ENCODE results near the gene GPBP1. TPM values are rescaled to one million over a fixed set of nuclear protein-coding genes. Genes with fewer than 3 reads are reported as not detected.
"Not testable (repeated sequence)": the region's sequence is repeated elsewhere in the genome, so short reads cannot be mapped to it uniquely, and the experiment has no call there.

The GPBP1 gene
- total RNA-seq, 2 donors from 2014 or later: 40.2 to 93.0 TPM

DNA sequence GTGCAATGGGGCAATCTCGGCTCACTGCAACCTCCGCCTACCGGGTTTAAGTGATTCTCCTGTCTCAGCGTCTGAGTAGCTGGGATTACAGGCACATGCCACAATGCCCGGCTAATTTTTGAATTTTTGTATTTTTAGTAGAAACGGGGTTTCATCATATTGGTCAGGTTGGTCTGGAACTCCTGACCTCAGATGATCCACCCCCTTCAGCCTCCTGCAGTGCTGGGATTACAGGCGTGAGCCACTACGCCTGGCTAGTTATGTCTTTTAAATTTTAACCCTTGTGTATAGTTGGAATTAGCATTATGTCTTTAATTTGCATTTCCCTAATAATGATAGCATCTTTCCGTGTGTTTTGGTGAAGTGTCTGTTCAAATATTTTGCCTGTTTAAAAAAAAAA is 11.5 kb downstream of the GPBP1 start:
- H3K36me3 ChIP-seq: no peaks in the 10 kb centered on the region
- H3K27ac ChIP-seq: no peak overlapping the region
- H3K9me3 ChIP-seq: no peaks in the 10 kb centered on the region
- peak overlapping the region; percentile 28 for H3K4me3 ChIP-seq
- DNase-seq (ENCODE audit: low spot score): no peak
- no peaks in the 10 kb centered on the region for H3K27me3 ChIP-seq (replicated peaks; ENCODE audit: insufficient read depth)
- peaks cover 67 to 92% of the 10 kb centered on the region in 2 donors for H3K4me1 ChIP-seq (ENCODE audit: control insufficient read depth in 1 of 2, low read depth in 2 of 2)
- ATAC-seq (ENCODE audit: insufficient number of reproducible peaks, low FRiP score, low read depth): no peak
- TF ChIP-seq, protein P1, sequence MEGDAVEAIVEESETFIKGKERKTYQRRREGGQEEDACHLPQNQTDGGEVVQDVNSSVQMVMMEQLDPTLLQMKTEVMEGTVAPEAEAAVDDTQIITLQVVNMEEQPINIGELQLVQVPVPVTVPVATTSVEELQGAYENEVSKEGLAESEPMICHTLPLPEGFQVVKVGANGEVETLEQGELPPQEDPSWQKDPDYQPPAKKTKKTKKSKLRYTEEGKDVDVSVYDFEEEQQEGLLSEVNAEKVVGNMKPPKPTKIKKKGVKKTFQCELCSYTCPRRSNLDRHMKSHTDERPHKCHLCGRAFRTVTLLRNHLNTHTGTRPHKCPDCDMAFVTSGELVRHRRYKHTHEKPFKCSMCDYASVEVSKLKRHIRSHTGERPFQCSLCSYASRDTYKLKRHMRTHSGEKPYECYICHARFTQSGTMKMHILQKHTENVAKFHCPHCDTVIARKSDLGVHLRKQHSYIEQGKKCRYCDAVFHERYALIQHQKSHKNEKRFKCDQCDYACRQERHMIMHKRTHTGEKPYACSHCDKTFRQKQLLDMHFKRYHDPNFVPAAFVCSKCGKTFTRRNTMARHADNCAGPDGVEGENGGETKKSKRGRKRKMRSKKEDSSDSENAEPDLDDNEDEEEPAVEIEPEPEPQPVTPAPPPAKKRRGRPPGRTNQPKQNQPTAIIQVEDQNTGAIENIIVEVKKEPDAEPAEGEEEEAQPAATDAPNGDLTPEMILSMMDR (IDR thresholded peaks at IDR 0.05): no peak

DNA sequence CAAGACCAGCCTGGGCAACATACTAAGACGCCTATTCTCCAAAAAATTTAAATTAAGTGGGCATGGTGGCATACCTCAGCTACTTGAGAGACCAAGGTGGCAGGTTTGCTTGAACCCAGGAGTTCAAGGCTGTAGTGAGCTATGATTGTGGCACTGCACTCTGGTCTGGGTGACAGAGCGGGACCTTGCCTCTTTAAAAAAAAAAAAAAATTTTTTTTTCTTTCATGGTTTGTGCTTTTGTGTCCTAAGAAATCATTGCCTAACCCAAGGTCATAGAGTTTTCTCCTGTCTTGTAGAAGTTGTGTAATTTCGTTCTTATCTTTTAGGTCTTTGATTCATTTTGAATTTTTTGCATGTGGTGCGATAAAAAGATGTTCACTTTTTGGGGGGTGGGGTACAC is 12.3 kb downstream of the GPBP1 start:
- H3K27ac ChIP-seq: no peak overlapping the region
- H3K4me3 ChIP-seq: no peak overlapping the region
- no peak for ATAC-seq (ENCODE audit: insufficient number of reproducible peaks, low FRiP score, low read depth)
- DNase-seq (ENCODE audit: low spot score): no peak
- H3K36me3 ChIP-seq: no peaks in the 10 kb centered on the region
- no peaks in the 10 kb centered on the region for H3K9me3 ChIP-seq
- TF ChIP-seq, protein P1 (IDR thresholded peaks at IDR 0.05): no peak
- no peaks in the 10 kb centered on the region for H3K27me3 ChIP-seq (replicated peaks; ENCODE audit: insufficient read depth)
- H3K4me1 ChIP-seq (ENCODE audit: control insufficient read depth in 1 of 2, low read depth in 2 of 2): peaks cover 60 to 86% of the 10 kb centered on the region in 2 donors

DNA sequence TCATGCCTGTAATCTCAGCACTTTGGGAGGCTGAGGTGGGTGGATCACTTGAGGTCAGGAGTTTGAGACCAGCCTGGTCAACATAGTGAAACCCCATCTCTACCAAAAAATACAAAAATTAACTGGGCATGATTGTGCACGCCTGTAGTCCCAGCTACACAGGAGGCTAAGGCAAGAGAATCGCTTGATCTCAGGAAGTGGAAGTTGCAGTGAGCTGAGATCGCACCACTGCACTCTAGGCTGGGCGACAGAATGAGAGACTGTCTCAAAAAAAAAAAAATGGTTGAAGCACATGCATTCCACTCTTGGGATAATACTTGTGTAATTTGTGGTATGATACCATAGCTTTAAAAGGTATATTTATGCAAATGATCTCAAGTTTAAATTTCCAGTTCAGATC is 14.1 kb downstream of the GPBP1 start:
- H3K9me3 ChIP-seq; H3K27me3 ChIP-seq (replicated peaks; ENCODE audit: insufficient read depth); DNase-seq (ENCODE audit: low spot score); H3K36me3 ChIP-seq; ATAC-seq (ENCODE audit: insufficient number of reproducible peaks, low FRiP score, low read depth); H3K27ac ChIP-seq; H3K4me3 ChIP-seq: not testable (repeated sequence)
- H3K4me1 ChIP-seq (ENCODE audit: control insufficient read depth in 1 of 2, low read depth in 2 of 2): peaks cover 55 to 68% of the 10 kb centered on the region in 2 donors

DNA sequence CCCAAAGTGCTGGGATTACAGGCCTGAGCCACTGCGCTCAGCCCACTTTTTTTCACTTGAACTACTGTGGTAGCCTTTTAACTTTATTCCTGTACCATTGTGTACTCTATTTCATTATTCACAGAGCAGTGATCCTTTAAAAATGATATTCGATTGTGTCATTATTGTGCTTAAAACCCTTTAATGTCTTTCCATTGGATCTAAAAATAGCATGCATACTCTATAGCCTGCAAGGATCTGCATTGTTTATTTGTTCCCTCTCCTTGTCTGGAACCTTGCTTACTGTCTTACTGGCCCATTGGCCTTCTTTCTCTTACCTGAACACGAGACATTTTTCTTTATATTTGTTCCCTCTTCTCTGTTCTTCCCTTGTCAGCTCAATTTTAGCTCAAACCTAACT is 15.7 kb downstream of the GPBP1 start:
- ATAC-seq (ENCODE audit: insufficient number of reproducible peaks, low FRiP score, low read depth): no peak
- no peak overlapping the region for H3K4me3 ChIP-seq
- peaks cover 52 to 59% of the 10 kb centered on the region in 2 donors for H3K4me1 ChIP-seq (ENCODE audit: control insufficient read depth in 1 of 2, low read depth in 2 of 2)
- DNase-seq (ENCODE audit: low spot score): no peak
- no peaks in the 10 kb centered on the region for H3K9me3 ChIP-seq
- no peaks in the 10 kb centered on the region for H3K27me3 ChIP-seq (replicated peaks; ENCODE audit: insufficient read depth)
- TF ChIP-seq, protein P1 (IDR thresholded peaks at IDR 0.05): no peak
- peaks cover 4% of the 10 kb centered on the region for H3K36me3 ChIP-seq
- H3K27ac ChIP-seq: no peak overlapping the region

DNA sequence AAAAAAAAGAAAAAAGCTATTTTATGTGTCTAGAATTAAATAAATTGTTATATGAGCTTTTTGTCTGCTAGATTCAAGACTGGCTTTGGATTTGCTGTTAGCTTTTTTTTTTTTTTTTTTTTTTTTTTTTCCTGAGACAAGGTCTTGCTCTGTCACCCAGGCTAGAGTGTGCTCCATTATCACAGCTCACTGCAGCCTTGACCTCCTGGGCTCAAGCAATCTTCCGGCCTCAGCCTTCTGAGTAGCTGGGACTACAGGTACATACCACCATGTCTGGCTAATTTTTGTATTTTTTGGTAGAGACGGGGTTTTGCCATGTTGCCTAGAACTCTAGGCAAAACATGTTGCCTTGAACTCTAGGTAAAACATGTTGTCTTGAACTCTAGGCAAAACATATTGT is 16.7 kb downstream of the GPBP1 start:
- ATAC-seq (ENCODE audit: insufficient number of reproducible peaks, low FRiP score, low read depth): no peak
- no peak for DNase-seq (ENCODE audit: low spot score)
- Histone ChIP-seq H3K9me3 (no peaks in the 10 kb centered on the region), H3K27me3 (replicated peaks; ENCODE audit: insufficient read depth) (no peaks in the 10 kb centered on the region), H3K36me3 (peaks cover 4% of the 10 kb centered on the region), H3K27ac (no peak overlapping the region), H3K4me3 (no peak overlapping the region), H3K4me1 (ENCODE audit: control insufficient read depth in 1 of 2, low read depth in 2 of 2) (peaks cover 43 to 48% of the 10 kb centered on the region in 2 donors)
- TF ChIP-seq, protein P1 (IDR thresholded peaks at IDR 0.05): no peak

DNA sequence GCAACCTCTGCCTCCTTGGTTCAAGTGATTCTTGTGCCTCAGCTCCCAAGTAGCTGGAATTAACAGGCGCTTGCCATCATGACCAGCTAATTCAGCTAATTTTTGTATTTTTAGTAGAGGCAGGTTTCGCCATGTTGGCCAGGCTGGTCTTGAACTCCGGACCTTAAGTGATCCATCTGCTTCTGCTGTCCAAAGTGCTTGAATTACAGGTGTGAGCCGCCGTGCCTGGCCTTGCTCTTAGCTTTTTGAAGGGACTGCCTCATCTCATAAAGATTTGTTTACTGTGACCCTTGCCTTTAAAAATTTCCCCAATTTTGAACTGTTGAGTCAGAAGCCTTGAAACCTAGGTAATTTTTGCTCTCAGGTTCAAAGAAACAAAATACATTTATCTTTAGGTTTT is 17.3 kb downstream of the GPBP1 start:
- DNase-seq (ENCODE audit: low spot score) (no peak), ATAC-seq (ENCODE audit: insufficient number of reproducible peaks, low FRiP score, low read depth) (no peak)
- Histone ChIP-seq H3K36me3 (peaks cover 4% of the 10 kb centered on the region), H3K9me3 (no peaks in the 10 kb centered on the region), H3K27me3 (replicated peaks; ENCODE audit: insufficient read depth) (no peaks in the 10 kb centered on the region), H3K27ac (no peak overlapping the region), H3K4me3 (no peak overlapping the region), H3K4me1 (ENCODE audit: control insufficient read depth in 1 of 2, low read depth in 2 of 2) (peaks cover 38 to 45% of the 10 kb centered on the region in 2 donors)
- TF ChIP-seq, protein P1 (IDR thresholded peaks at IDR 0.05): no peak

Measured in thoracic aorta (tissue), 2 donors.